Left ventricle myocardium superior (tissue), 1 donor: ENCODE measurements around the gene L3MBTL2. TPM values are rescaled to one million over a fixed set of nuclear protein-coding genes. Genes with fewer than 3 reads are reported as not detected.

ENCODE experiments used
- ATAC-seq: fragments of 200-7000 bp; cut with Tn5 transposase; one replicate; pipeline ENCODE4 v1.9.1; 2020; ENCODE audit warnings: mild to moderate bottlenecking, moderate library complexity
- DNase-seq: peaks from one replicate; pipeline ENCODE4 v3.0.0-alpha.2; 2020
- intact Hi-C: fragments of 100-400 bp; cut with micrococcal nuclease; formaldehyde crosslinking; loops from one replicate; pipeline ENCODE4 v1.11.0; 2022
- microRNA-seq: library from miRNA; unstranded; fragments of <30 nt; microRNA quantifications from one replicate; pipeline ENCODE4 v1.2.0, GENCODE V29; 2020; ENCODE audit warnings: borderline number of aligned reads
- total RNA-seq: library from RNA; stranded (reverse); fragmentation: NEBNext Ultra II Directional; extraction: Animal tissue kit (Norgen Biotek cat#: 25700); gene quantifications from one replicate; pipeline ENCODE4 v1.2.1, GENCODE V29; 2021
- donor health status: DM: no; HTN: yes; CAD: no; lungs with severe emphysema.

Gene L3MBTL2
- total RNA-seq, 1 donor from 2014 or later: 18.2 TPM

DNA sequence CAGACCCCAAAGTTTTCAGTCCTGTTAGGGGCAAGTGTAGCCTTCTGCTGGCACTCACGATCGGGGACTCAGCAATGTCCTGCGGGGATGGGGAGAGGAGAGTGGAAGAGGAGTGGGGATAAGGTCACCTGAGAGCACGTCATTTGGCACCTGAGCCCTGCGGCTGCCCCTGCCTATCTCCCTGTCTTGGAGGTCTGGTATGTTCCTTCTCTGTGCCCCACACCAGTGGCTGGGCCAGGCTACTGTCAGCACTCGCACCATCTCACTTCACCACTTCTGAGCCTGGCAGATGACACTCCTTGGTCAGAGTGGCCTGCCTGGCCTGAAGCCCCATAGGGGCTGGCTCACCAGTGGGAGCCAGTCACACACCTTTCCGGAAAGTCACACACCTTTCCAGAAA, 55.8 kb downstream of the L3MBTL2 start:
- DNase-seq (peak; percentile 90), ATAC-seq (peak; percentile 92)
- intact Hi-C loops: no loop called here

GRCh38 chr22:41261541-41262249, 56.6 kb downstream of the L3MBTL2 start:
- DNase-seq (peak; percentile 69), ATAC-seq (peak; percentile 70)
- intact Hi-C loops: no loop called here

- DNase-seq (no peak), ATAC-seq (no peak)
- intact Hi-C loops: no loop called here
Measured at GRCh38 chr22:41262250-41262765, 57.2 kb downstream of the L3MBTL2 start.

DNA sequence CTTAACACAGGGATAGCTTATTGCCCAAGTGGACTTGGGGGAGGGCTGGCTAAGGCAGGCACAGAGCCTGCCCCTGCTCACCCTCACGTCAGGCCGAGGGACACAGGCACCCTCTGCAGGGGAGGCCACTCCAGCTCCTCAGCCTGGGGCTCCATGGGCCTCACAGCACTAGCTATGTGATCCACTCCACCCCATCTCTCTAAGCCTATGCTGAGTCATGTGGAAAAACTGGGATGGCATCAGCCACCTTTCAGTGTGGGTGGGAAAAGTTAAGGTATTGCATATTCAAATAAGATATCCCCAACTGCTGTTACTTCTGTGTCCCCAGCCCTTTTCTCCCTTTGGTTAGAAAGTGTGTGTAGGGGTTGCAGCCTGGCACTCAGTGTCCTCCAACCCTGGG, 58.6 kb downstream of the L3MBTL2 start:
- DNase-seq: no peak
- intact Hi-C loops: no loop called here
- no peak for ATAC-seq

DNA sequence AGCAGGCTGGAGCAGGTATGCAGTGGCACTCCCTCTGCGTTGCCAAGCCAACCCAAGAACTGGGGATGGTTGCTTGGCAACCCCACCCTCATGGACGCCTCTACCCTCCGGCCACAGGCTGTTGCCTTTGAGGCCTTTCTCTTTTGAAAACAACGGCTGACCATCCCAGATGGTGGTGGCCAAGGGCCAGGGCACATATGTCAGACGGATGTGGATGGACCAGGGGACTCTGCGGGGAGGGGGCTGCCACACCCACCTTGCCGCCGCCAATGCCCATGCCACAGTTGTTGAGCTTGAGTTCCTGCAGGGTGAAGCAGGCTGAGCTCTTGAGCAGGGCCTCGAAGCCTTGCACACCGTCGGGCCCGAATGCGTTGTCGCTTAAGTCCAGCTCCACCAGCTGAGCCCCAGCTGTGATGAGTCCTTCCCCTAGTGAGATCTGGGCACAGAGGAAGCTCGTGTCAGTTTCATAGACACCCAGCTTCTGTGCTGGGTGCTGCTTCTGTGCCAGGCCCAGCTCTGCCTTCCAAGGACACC, 59.4 kb downstream of the L3MBTL2 start:
- ATAC-seq: no peak
- no peak for DNase-seq
- intact Hi-C loops: no loop called here

DNA sequence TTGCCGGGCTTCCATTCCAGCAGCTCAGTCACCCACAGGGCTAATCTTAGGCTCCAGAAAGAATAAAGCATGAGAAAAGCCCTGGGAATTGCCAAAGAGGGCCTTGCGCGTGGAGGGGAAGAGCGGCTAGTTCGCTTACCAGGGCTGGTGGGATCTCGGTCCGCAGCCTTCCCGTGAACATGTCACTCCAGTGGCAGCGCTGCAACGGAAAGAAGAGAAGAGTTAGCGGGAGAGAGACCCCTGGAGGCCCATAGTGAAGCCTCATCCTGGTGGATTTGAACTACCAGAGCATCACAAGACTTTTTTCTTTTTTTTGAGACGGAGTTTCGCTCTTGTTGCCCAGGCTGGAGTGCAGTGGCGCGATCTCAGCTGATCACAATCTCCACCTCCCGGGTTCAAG, 62.8 kb downstream of the L3MBTL2 start:
- no peak for ATAC-seq
- intact Hi-C loops: no loop called here
- DNase-seq: no peak

- DNase-seq (no peak), ATAC-seq (no peak)
- intact Hi-C loops: no loop called here
Measured at GRCh38 chr22:41271787-41272186, 66.7 kb downstream of the L3MBTL2 start.

DNA sequence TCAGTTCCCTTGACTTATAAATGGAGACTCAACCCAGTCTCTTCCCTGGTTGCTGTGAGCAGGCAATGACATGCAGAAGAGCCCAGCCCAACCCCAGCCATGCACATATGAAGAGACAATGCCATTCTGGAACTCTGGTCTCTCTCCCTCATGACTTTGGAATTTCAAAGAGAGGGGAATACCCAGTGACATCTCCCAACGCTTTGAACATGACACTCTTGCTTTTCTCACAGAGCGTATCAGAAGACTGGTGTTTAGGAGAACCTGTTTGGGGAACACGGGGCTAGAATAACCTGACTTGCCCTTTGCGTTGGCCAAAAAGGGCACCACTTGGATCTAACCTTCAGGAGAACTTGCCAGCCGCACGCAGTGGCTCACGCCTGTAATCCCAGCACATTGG, 68.0 kb downstream of the L3MBTL2 start:
- DNase-seq (no peak), ATAC-seq (no peak)
- intact Hi-C loops: no loop called here

GRCh38 chr22:41274856-41275255, 69.7 kb downstream of the L3MBTL2 start:
- ATAC-seq (peak; percentile 30), DNase-seq (no peak)
- intact Hi-C loops: no loop called here

GRCh38 chr22:41280065-41280464, 75.0 kb downstream of the L3MBTL2 start:
- intact Hi-C loops: no loop called here
- ATAC-seq (no peak), DNase-seq (no peak)

- intact Hi-C loops: no loop called here
- ATAC-seq: no peak
- DNase-seq: no peak
Measured at GRCh38 chr22:41280854-41281253, 75.7 kb downstream of the L3MBTL2 start.

Small RNA genes within 50 kb of the gene (microRNA-seq; reads per million reads assigned to microRNA genes)
- not detected for gene MIR6889

Other genes with a start within 250 kb of the L3MBTL2 start
- gene EP300, start 112.7 kb upstream of the L3MBTL2 start, total RNA-seq: 30.5 TPM
- 25.4 TPM for gene CHADL, start 35.6 kb downstream of the L3MBTL2 start, total RNA-seq
- gene RANGAP1, start 80.9 kb downstream of the L3MBTL2 start, total RNA-seq: 46.2 TPM
- gene ZC3H7B, start 96.2 kb downstream of the L3MBTL2 start, total RNA-seq: 47.6 TPM
- 25.4 TPM for gene TEF, start 176.6 kb downstream of the L3MBTL2 start, total RNA-seq
- gene TOB2, start 241.5 kb downstream of the L3MBTL2 start, total RNA-seq: 71.8 TPM